OCI-LY1 (cell line): ENCODE data around the gene CPSF3.

ENCODE experiments used
- H2AFZ ChIP-seq: fragments of 200-600 bp; sonication (generic), shearing (Covaris generic); 2 replicates; pipeline ENCODE4 v1.6.0; 2014; ENCODE audit warnings: antibody characterized with exemption, mild to moderate bottlenecking, low read length
- H3F3A ChIP-seq: fragments of 200-600 bp; sonication (generic), shearing (Covaris generic); 2 replicates; pipeline ENCODE4 v1.6.0; 2014; ENCODE audit warnings: mild to moderate bottlenecking, antibody characterized with exemption, low read length, moderate library complexity; ENCODE audit not compliant: insufficient read depth
- H3K27ac ChIP-seq: fragments of 200-600 bp; sonication (generic); 2 replicates; pipeline ENCODE4 v1.5.1; 2014; ENCODE audit warnings: low read length, mixed run types, mild to moderate bottlenecking, low read depth; ENCODE audit not compliant: poor library complexity, severe bottlenecking
- H3K27me3 ChIP-seq: fragments of 200-600 bp; sonication (generic); 2 replicates; pipeline ENCODE4 v1.6.0; 2014; ENCODE audit warnings: antibody characterized with exemption, mild to moderate bottlenecking, low read length, moderate library complexity; ENCODE audit not compliant: insufficient read depth
- H3K36me3 ChIP-seq: fragments of 200-600 bp; sonication (generic); 2 replicates; pipeline ENCODE4 v1.6.1; 2014; ENCODE audit warnings: mild to moderate bottlenecking, antibody characterized with exemption, low read length, moderate library complexity, mixed read lengths; ENCODE audit not compliant: insufficient read depth
- H3K4me1 ChIP-seq: fragments of 200-600 bp; sonication (generic); 2 replicates; pipeline ENCODE4 v1.5.1; 2014; ENCODE audit warnings: mild to moderate bottlenecking, low read length, moderate library complexity; ENCODE audit not compliant: insufficient read depth, severe bottlenecking
- H3K4me2 ChIP-seq: fragments of 200-600 bp; sonication (generic), shearing (Covaris generic); 2 replicates; pipeline ENCODE4 v1.6.1; 2014; ENCODE audit warnings: low read length
- H3K4me3 ChIP-seq: fragments of 200-600 bp; sonication (generic); 2 replicates; pipeline ENCODE4 v1.5.1; 2014; ENCODE audit warnings: low read length, low read depth, mild to moderate bottlenecking, mixed read lengths; ENCODE audit not compliant: poor library complexity, severe bottlenecking
- H3K79me2 ChIP-seq: fragments of 200-600 bp; shearing (Covaris generic); 2 replicates; pipeline ENCODE4 v1.6.1; 2016; ENCODE audit warnings: mixed run types, low read length, mixed read lengths; ENCODE audit not compliant: insufficient read depth
- H3K9ac ChIP-seq: fragments of 200-600 bp; sonication (generic), shearing (Covaris generic); 2 replicates; pipeline ENCODE4 v1.6.1; 2014; ENCODE audit warnings: mild to moderate bottlenecking, low read length, mixed read lengths
- H3K9me2 ChIP-seq: fragments of 200-600 bp; sonication (generic), shearing (Covaris generic); 2 replicates; pipeline ENCODE4 v1.6.1; 2014; ENCODE audit warnings: low read depth, mild to moderate bottlenecking, low read length, mixed read lengths
- H3K9me3 ChIP-seq: fragments of 200-600 bp; shearing (Covaris generic); 2 replicates; pipeline ENCODE4 v1.6.1; 2014; ENCODE audit warnings: low read length, mixed read lengths
- H4K20me1 ChIP-seq: fragments of 200-600 bp; sonication (generic), shearing (Covaris generic); 2 replicates; pipeline ENCODE4 v1.6.0; 2016; ENCODE audit warnings: mild to moderate bottlenecking, low read length; ENCODE audit not compliant: insufficient read depth
- CTCF ChIP-seq: fragments of 200-600 bp; sonication (generic), shearing (Covaris generic); IDR thresholded peaks from 2 replicates; pipeline ENCODE4 v1.5.1; 2017; ENCODE audit warnings: mild to moderate bottlenecking, antibody characterized with exemption, low read length, moderate library complexity, mixed read lengths
- EZH2 ChIP-seq: fragments of 200-600 bp; sonication (generic), shearing (Covaris generic); IDR thresholded peaks from 2 replicates; pipeline ENCODE4 v1.8.0; 2017; ENCODE audit warnings: borderline replicate concordance, mixed run types, mild to moderate bottlenecking, antibody characterized with exemption, low read length, moderate library complexity, mixed read lengths

CPSF3 gene

GRCh38 chr2:9518163-9518562, 94.7 kb downstream of the CPSF3 start:
- H3K79me2 ChIP-seq: no peaks in the 10 kb centered on the region
- no peak overlapping the region for H2AFZ ChIP-seq
- peaks cover 80% of the 10 kb centered on the region for H3K36me3 ChIP-seq
- H3K4me3 ChIP-seq: no peak overlapping the region
- no peak overlapping the region for H3K4me2 ChIP-seq
- H3K9me2 ChIP-seq: no peaks in the 10 kb centered on the region
- H3K4me1 ChIP-seq: no peaks in the 10 kb centered on the region
- H3K9me3 ChIP-seq: no peaks in the 10 kb centered on the region
- H3K27me3 ChIP-seq: no peaks in the 10 kb centered on the region
- H3K9ac ChIP-seq: no peak overlapping the region
- H3K27ac ChIP-seq: no peak overlapping the region
- no peaks in the 10 kb centered on the region for H4K20me1 ChIP-seq
- no peaks in the 10 kb centered on the region for H3F3A ChIP-seq
- TF ChIP-seq EZH2 (no peak), CTCF (no peak)

- Histone ChIP-seq H3K9ac (no peak overlapping the region), H3F3A (no peaks in the 10 kb centered on the region), H3K27ac (no peak overlapping the region), H3K9me2 (no peaks in the 10 kb centered on the region), H3K9me3 (no peaks in the 10 kb centered on the region), H3K4me3 (no peak overlapping the region), H3K36me3 (peaks cover 81% of the 10 kb centered on the region), H3K79me2 (no peaks in the 10 kb centered on the region), H2AFZ (no peak overlapping the region), H3K4me2 (no peak overlapping the region), H4K20me1 (no peaks in the 10 kb centered on the region), H3K4me1 (no peaks in the 10 kb centered on the region), H3K27me3 (no peaks in the 10 kb centered on the region)
- TF ChIP-seq EZH2: no peak
- TF ChIP-seq CTCF: no peak
Observed at GRCh38 chr2:9518780-9519179, 95.3 kb downstream of the CPSF3 start.

GRCh38 chr2:9519250-9519649, 95.8 kb downstream of the CPSF3 start:
- no peaks in the 10 kb centered on the region for H3K27me3 ChIP-seq
- no peaks in the 10 kb centered on the region for H3K79me2 ChIP-seq
- H3K4me1 ChIP-seq: no peaks in the 10 kb centered on the region
- H3K27ac ChIP-seq: no peak overlapping the region
- H3K9me3 ChIP-seq: no peaks in the 10 kb centered on the region
- no peak for TF ChIP-seq EZH2
- no peak for TF ChIP-seq CTCF
- H3K4me2 ChIP-seq: no peak overlapping the region
- H3K9me2 ChIP-seq: no peaks in the 10 kb centered on the region
- H3K36me3 ChIP-seq: peaks cover 85% of the 10 kb centered on the region
- H4K20me1 ChIP-seq: no peaks in the 10 kb centered on the region
- H3F3A ChIP-seq: no peaks in the 10 kb centered on the region
- no peak overlapping the region for H2AFZ ChIP-seq
- no peak overlapping the region for H3K4me3 ChIP-seq
- no peak overlapping the region for H3K9ac ChIP-seq
